Hematopoietic multipotent progenitor cell treated with erythropoietin and hydrocortisone succinate and interleukin-3 and kit ligand, for 6 days (in vitro differentiated cells): ENCODE measurements around the gene SSBP3.

Experiments
- DNase-seq: peaks from one replicate; pipeline ENCODE4 v3.0.0-alpha.2; 2015

SSBP3 gene

GRCh38 chr1:54409156-54410142, 3.3 kb upstream of the SSBP3 start:
- peak; percentile 84 for DNase-seq

- peak; percentile 57 for DNase-seq
Observed at GRCh38 chr1:54408147-54409066, 2.2 kb upstream of the SSBP3 start.

- DNase-seq, result peak; percentile 99
Observed at GRCh38 chr1:54407404-54408146, 1.4 kb upstream of the SSBP3 start.

- peak; percentile 39 for DNase-seq
Observed at GRCh38 chr1:54407154-54407403, 885 bp upstream of the SSBP3 start.

- no peak for DNase-seq
Observed at GRCh38 chr1:54405898-54406293, 298 bp downstream of the SSBP3 start.

- peak; percentile 53 for DNase-seq
Observed at GRCh38 chr1:54404939-54405897, 976 bp downstream of the SSBP3 start.

- DNase-seq, result no peak
Observed at GRCh38 chr1:54404263-54404662, 1.9 kb downstream of the SSBP3 start.

GRCh38 chr1:54403808-54404261, 2.4 kb downstream of the SSBP3 start:
- DNase-seq, result peak; percentile 60

- DNase-seq, result no peak
Observed at GRCh38 chr1:54403405-54403804, 2.8 kb downstream of the SSBP3 start.

GRCh38 chr1:54402896-54403295, 3.3 kb downstream of the SSBP3 start:
- DNase-seq, result no peak

- no peak for DNase-seq
Observed at GRCh38 chr1:54401799-54402198, 4.4 kb downstream of the SSBP3 start.

GRCh38 chr1:54400329-54400728, 5.9 kb downstream of the SSBP3 start:
- DNase-seq, result no peak

GRCh38 chr1:54399765-54400164, 6.4 kb downstream of the SSBP3 start:
- no peak for DNase-seq

GRCh38 chr1:54398963-54399528, 7.1 kb downstream of the SSBP3 start:
- no peak for DNase-seq

GRCh38 chr1:54397980-54398379, 8.2 kb downstream of the SSBP3 start:
- no peak for DNase-seq

- peak; percentile 96 for DNase-seq
Observed at GRCh38 chr1:54397090-54397591, 9.1 kb downstream of the SSBP3 start.

GRCh38 chr1:54396261-54396933, 9.8 kb downstream of the SSBP3 start:
- DNase-seq, result peak; percentile 84

- DNase-seq, result peak; percentile 74
Observed at GRCh38 chr1:54395281-54395934, 10.8 kb downstream of the SSBP3 start.

- no peak for DNase-seq
Observed at GRCh38 chr1:54394104-54394503, 12.1 kb downstream of the SSBP3 start.

GRCh38 chr1:54392401-54392800, 13.8 kb downstream of the SSBP3 start:
- DNase-seq, result no peak
